SK-N-SH (cell line): ENCODE data around the gene GSTCD. TPM values are rescaled to one million over a fixed set of nuclear protein-coding genes. Genes with fewer than 3 reads are reported as not detected.

ENCODE experiments used
- CTCF ChIA-PET: fragments of 300-600, 350-600 bp; formaldehyde crosslinking; extraction: SDS; loops from one replicate; lab custom pipeline; 2021; lab: Yijun Ruan, JAX
- POLR2A ChIA-PET: fragments of 350-600 bp; sonication (Branson Sonifier 250); formaldehyde crosslinking; extraction: SDS; loops from one replicate; lab custom pipeline; 2020; ENCODE audit warnings: antibody characterized with exemption, inconsistent platforms; lab: Yijun Ruan, JAX
- DNase-seq: peaks from one replicate; pipeline ENCODE4 v3.0.0; 2012
- H2AFZ ChIP-seq: fragments of 200-600 bp; sonication (generic); 2 replicates; pipeline ENCODE4 v1.8.1; 2016; ENCODE audit warnings: antibody characterized with exemption, mild to moderate bottlenecking, low read depth
- H3F3A ChIP-seq: fragments of 200-600 bp; sonication (generic); replicated peaks from 2 replicates; pipeline ENCODE3; 2016; ENCODE audit warnings: antibody characterized with exemption, mild to moderate bottlenecking; ENCODE audit not compliant: insufficient read depth
- H3K27ac ChIP-seq, 2 experiments: fragments of 200-500 bp in 1 of 2; fragments of 200-600 bp in 1 of 2; sonication (Bioruptor generic) in 1 of 2; sonication (generic), shearing (Covaris generic) in 1 of 2; 2 replicates each; pipeline versions ENCODE4 v1.5.1 to v1.6.1; 2014 to 2016; ENCODE audit warnings: low read depth in 2 of 2, inconsistent platforms in 1 of 2, low read length in 1 of 2, mild to moderate bottlenecking in 1 of 2, mixed read lengths in 1 of 2
- H3K27me3 ChIP-seq: fragments of 200-600 bp; sonication (generic), shearing (Covaris generic); 2 replicates; pipeline ENCODE4 v1.6.1; 2016; ENCODE audit warnings: mixed run types; ENCODE audit not compliant: insufficient read depth
- H3K36me3 ChIP-seq, 2 experiments: fragments of 200-500 bp in 1 of 2; fragments of 200-600 bp in 1 of 2; sonication (Bioruptor generic) in 1 of 2; sonication (generic) in 1 of 2; replicated peaks in 1 of 2; 2 replicates each; pipeline versions ENCODE3 to v1.5.1; 2014 to 2016; ENCODE audit warnings: low read length in 1 of 2, mild to moderate bottlenecking in 1 of 2; ENCODE audit not compliant: insufficient read depth in 2 of 2, control insufficient read depth in 1 of 2
- H3K4me1 ChIP-seq, 2 experiments: fragments of 200-500 bp in 1 of 2; fragments of 200-600 bp in 1 of 2; sonication (Bioruptor generic) in 1 of 2; sonication (generic), shearing (Covaris generic) in 1 of 2; 2 replicates each; pipeline versions ENCODE4 v1.5.1 to v1.6.1; 2014 to 2016; ENCODE audit warnings: low read depth in 1 of 2, low read length in 1 of 2, mixed run types in 1 of 2; ENCODE audit not compliant: insufficient read depth in 2 of 2, control insufficient read depth in 1 of 2
- H3K4me2 ChIP-seq: fragments of 200-600 bp; sonication (generic), shearing (Covaris generic); 2 replicates; pipeline ENCODE4 v1.6.1; 2017; ENCODE audit warnings: mixed run types
- H3K4me3 ChIP-seq, 2 experiments: fragments of 200-500 bp in 1 of 2; fragments of 200-600 bp in 1 of 2; sonication (Bioruptor generic) in 1 of 2; sonication (generic), shearing (Covaris generic) in 1 of 2; 2 replicates each; pipeline versions ENCODE4 v1.5.1 to v1.8.1; 2014 to 2016; ENCODE audit warnings: low read depth in 2 of 2, inconsistent platforms in 1 of 2, low read length in 1 of 2, mild to moderate bottlenecking in 1 of 2, mixed read lengths in 1 of 2, moderate library complexity in 1 of 2
- H3K79me2 ChIP-seq: fragments of 200-600 bp; sonication (generic); 2 replicates; pipeline ENCODE4 v1.8.1; 2017; ENCODE audit warnings: mild to moderate bottlenecking; ENCODE audit not compliant: insufficient read depth
- H3K9ac ChIP-seq: fragments of 200-600 bp; sonication (generic); 2 replicates; pipeline ENCODE4 v1.6.1; 2017; ENCODE audit warnings: mixed run types
- H3K9me2 ChIP-seq: fragments of 200-600 bp; sonication (generic); 2 replicates; pipeline ENCODE4 v1.6.1; 2017; ENCODE audit warnings: mixed run types
- H3K9me3 ChIP-seq: fragments of 200-600 bp; sonication (generic); 2 replicates; pipeline ENCODE4 v1.6.1; 2017; ENCODE audit warnings: mixed run types, mild to moderate bottlenecking, moderate library complexity
- H4K20me1 ChIP-seq: fragments of 200-600 bp; sonication (generic); 2 replicates; pipeline ENCODE4 v1.6.1; 2017; ENCODE audit warnings: mild to moderate bottlenecking, mixed run types; ENCODE audit not compliant: insufficient read depth
- CHD2 ChIP-seq: fragments of 150-350 bp; IDR thresholded peaks from 2 replicates; pipeline ENCODE4 v1.6.1; 2018; ENCODE audit warnings: low read length; ENCODE audit not compliant: partially characterized antibody
- GATA2 ChIP-seq: sonication (generic); formaldehyde crosslinking; IDR thresholded peaks from 2 replicates; pipeline ENCODE4 v1.5.0; 2020; ENCODE audit warnings: mild to moderate bottlenecking, missing genetic modification reagents
- JUND ChIP-seq: IDR thresholded peaks from 2 replicates; pipeline ENCODE4 v1.4.0; 2012
- MEF2A ChIP-seq: IDR thresholded peaks from 2 replicates; pipeline ENCODE4 v1.4.0; 2012; ENCODE audit warnings: low read depth, borderline replicate concordance
- NRF1 ChIP-seq: IDR thresholded peaks from 2 replicates; pipeline ENCODE4 v1.6.1; 2012; ENCODE audit warnings: low read depth, mild to moderate bottlenecking, low read length
- POLR2AphosphoS5 ChIP-seq: IDR thresholded peaks from 2 replicates; pipeline ENCODE4 v1.6.1; 2012; ENCODE audit warnings: low read depth, low read length
- RFX5 ChIP-seq: IDR thresholded peaks from 2 replicates; pipeline ENCODE4 v1.6.1; 2012; ENCODE audit warnings: mild to moderate bottlenecking, improper control_type of control experiment, low read length
- RXRA ChIP-seq: IDR thresholded peaks from 2 replicates; pipeline ENCODE4 v1.4.0; 2012; ENCODE audit warnings: low read depth, mild to moderate bottlenecking, borderline replicate concordance
- TEAD4 ChIP-seq: IDR thresholded peaks from 2 replicates; pipeline ENCODE4 v1.4.0; 2012; ENCODE audit warnings: mild to moderate bottlenecking, borderline replicate concordance; ENCODE audit not compliant: insufficient read depth
- ZBTB33 ChIP-seq: IDR thresholded peaks from 2 replicates; pipeline ENCODE4 v1.4.0; 2012; ENCODE audit warnings: low read depth, borderline replicate concordance
- WGBS: methylation state at CpG from one replicate; pipeline ENCODE4 v1.1.6; 2017; ENCODE audit warnings: low lambda C conversion rate; 5-methylcytosine and 5-hydroxymethylcytosine counted together
- polyA plus RNA-seq, 3 experiments: library from polyadenylated mRNA; depleted of rRNA; stranded (reverse); fragments of >200 nt; gene quantifications; 2 replicates each; pipeline ENCODE4 v1.2.3, GENCODE V29; 2012
- TF ChIP-seq, protein P1 (sequence below): IDR thresholded peaks from 2 replicates; pipeline ENCODE4; 2012
- TF ChIP-seq, protein P2 (sequence below): IDR thresholded peaks from 2 replicates; pipeline ENCODE4 v1.4.0; 2012; ENCODE audit warnings: low read depth

The GSTCD gene
- polyA plus RNA-seq, 1 of the 3 experiments (the other 2 are of a cell fraction) = 4.8 TPM

DNA sequence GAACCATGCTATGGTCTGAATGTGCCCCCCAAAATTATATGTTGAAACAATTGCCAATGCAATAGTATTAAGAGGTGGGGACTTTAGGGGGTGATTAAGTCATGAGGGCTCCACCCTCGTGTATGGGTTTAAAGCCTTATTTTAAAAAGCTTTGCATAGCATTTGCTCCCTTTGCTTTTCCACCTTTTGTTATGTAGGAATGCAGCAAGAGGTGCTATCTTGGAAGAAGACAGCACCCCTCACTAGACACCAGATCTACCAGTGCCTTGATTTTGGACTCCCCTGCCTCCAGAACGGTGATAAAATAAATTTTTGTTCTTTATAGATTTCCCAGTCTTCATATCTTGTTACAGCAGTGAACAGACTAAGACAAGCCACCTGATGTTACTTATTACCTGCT is 163.4 kb downstream of the GSTCD start:
- POLR2A ChIA-PET = no interaction called here
- H3K36me3 ChIP-seq = no peaks in the 10 kb centered on the region
- TF ChIP-seq GATA2 (CRISPR knock-in tag) (no peak), TEAD4 (no peak), POLR2AphosphoS5 (no peak), RXRA (no peak), JUND (no peak)
- TF ChIP-seq, protein P1, sequence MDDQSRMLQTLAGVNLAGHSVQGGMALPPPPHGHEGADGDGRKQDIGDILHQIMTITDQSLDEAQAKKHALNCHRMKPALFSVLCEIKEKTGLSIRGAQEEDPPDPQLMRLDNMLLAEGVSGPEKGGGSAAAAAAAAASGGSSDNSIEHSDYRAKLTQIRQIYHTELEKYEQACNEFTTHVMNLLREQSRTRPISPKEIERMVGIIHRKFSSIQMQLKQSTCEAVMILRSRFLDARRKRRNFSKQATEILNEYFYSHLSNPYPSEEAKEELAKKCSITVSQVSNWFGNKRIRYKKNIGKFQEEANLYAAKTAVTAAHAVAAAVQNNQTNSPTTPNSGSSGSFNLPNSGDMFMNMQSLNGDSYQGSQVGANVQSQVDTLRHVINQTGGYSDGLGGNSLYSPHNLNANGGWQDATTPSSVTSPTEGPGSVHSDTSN = no peak
- TF ChIP-seq, protein P2, sequence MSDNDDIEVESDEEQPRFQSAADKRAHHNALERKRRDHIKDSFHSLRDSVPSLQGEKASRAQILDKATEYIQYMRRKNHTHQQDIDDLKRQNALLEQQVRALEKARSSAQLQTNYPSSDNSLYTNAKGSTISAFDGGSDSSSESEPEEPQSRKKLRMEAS = no peak
- TF ChIP-seq, all 33 proteins: peak for 0
- Histone ChIP-seq H3K4me3 (no peak overlapping the region), H3K4me2 (no peak overlapping the region), H4K20me1 (no peaks in the 10 kb centered on the region), H3F3A (no peaks in the 10 kb centered on the region), H3K4me1 (no peaks in the 10 kb centered on the region), H2AFZ (no peak overlapping the region), H3K27me3 (no peaks in the 10 kb centered on the region), H3K27ac (no peak overlapping the region), H3K9ac (no peak overlapping the region), H3K9me3 (no peaks in the 10 kb centered on the region), H3K79me2 (no peaks in the 10 kb centered on the region), H3K9me2 (no peaks in the 10 kb centered on the region)
- CTCF ChIA-PET = no interaction called here
- 16% methylated on average over 2 of the region's 2 CpGs for WGBS
- DNase-seq = no peak

- CTCF ChIA-PET = interaction anchor here (0.8 to 1.0 kb wide), 2 partner anchors 33 to 355 kb away, joined by 3 read pairs; no protein-coding TSS in a partner anchor
- POLR2A ChIA-PET = no interaction called here
- Histone ChIP-seq H3K27me3 (no peaks in the 10 kb centered on the region), H3F3A (no peaks in the 10 kb centered on the region), H3K9me2 (no peaks in the 10 kb centered on the region), H3K36me3 (no peaks in the 10 kb centered on the region), H3K9ac (no peak overlapping the region), H3K4me3 (no peak overlapping the region), H3K79me2 (no peaks in the 10 kb centered on the region), H4K20me1 (no peaks in the 10 kb centered on the region), H3K27ac (no peak overlapping the region), H3K4me1 (no peaks in the 10 kb centered on the region), H3K9me3 (no peaks in the 10 kb centered on the region), H2AFZ (no peak overlapping the region)
- DNase-seq = no peak
- TF ChIP-seq RFX5 = no peak
- TF ChIP-seq ZBTB33 = no peak
- TF ChIP-seq MEF2A = no peak
- no peak for TF ChIP-seq NRF1
- TF ChIP-seq RXRA = no peak
- TF ChIP-seq CHD2 = no peak
- TF ChIP-seq, all 33 proteins: peak for 0
- H3K4me2 ChIP-seq = no peak overlapping the region
Measured at GRCh38 chr4:105875233-105875632, 166.6 kb downstream of the GSTCD start.
